ENCODE results near the gene SMYD2.

The SMYD2 gene, protein sequence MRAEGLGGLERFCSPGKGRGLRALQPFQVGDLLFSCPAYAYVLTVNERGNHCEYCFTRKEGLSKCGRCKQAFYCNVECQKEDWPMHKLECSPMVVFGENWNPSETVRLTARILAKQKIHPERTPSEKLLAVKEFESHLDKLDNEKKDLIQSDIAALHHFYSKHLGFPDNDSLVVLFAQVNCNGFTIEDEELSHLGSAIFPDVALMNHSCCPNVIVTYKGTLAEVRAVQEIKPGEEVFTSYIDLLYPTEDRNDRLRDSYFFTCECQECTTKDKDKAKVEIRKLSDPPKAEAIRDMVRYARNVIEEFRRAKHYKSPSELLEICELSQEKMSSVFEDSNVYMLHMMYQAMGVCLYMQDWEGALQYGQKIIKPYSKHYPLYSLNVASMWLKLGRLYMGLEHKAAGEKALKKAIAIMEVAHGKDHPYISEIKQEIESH

DNA sequence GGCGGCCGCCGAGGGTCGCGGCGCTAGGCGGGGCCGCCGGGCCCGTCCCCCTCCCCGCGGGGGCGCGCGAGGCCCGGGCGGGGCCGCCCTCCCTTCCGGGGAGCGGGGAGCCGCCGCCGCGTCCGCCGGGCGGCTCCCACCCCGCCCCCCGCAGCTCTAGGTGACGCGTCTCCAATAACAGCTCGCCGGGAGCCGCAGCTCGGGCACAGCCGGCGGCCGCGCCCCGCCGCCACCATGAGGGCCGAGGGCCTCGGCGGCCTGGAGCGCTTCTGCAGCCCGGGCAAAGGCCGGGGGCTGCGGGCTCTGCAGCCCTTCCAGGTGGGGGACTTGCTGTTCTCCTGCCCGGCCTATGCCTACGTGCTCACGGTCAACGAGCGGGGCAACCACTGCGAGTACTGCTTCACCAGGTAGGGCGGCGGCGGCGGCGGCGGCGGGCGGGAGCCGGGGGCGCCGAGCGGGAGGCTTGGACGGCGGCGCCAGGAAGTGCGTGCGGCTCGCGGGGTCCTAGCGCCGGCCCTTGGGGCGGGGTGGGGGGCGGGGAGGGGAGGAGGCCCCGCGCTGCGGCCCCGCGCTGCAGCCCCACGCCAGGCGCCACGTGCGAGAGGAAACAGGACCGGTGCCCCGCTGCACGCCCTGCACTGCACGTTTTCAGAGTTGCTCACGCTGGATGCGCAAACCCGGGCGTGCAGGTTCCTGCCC lies at the start of gene SMYD2:
Gene SMYD2, plus strand, starts transcription at position 139 of the 699 bp plus-strand sequence. Its CDS starts 96 bp downstream, at position 235.
- Histone ChIP-seq H3K27me3 (ENCODE audit: low read depth, low read length) (no peaks in the 10 kb centered on the region), H3K4me1 (ENCODE audit: control insufficient read depth in 1 of 2, insufficient read depth in 2 of 2, low read length in 2 of 2) (peaks cover 4 to 6% of the 10 kb centered on the region in 2 donors), H3K4me3 (ENCODE audit: low read depth in 1 of 2, low read length in 2 of 2) (peak within 1 kb of the TSS; percentile 84), H3K9me3 (ENCODE audit: control insufficient read depth in 1 of 2, low read length in 2 of 2) (no peaks in the 10 kb centered on the region), H3K27ac (ENCODE audit: low read length) (peak within 1 kb of the TSS; percentile 76), H3K36me3 (ENCODE audit: control insufficient read depth in 1 of 2, insufficient read depth in 2 of 2, low read length in 2 of 2) (no peaks in the 10 kb centered on the region)

DNA sequence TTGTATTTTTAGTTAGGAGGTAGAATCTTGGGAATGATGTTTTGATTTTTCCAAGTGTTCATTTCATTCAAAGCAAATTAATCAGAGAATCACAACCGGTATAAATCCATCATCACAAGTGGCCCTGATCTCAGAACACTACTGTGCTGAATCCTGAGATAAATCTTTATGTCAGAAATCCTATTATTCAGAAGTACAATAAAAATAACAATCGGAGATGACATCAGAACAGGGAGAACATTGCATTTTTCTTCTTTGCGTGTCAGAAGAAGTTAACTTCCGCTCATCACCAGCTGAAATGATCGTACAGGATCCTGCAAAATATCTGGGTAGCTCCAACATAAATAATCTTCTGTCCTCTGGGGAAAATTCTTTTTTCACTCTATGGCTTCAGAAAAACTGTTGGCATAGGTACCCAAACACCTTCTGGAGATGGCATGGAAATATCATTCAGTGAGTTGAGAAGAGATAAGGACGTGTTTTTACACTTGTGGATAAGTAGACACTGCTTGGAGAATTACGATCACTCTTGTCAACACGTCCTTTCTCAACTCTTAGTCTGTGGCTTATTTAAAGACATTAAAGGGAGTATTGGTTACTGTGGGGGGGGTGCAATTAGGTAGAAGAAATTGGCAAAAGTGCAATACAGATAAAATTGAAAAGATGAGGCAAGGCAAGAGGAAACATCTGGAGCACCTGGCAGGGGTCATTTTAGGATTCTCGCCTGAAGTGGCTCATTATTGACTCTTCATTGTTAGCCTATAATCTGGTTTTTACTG lies 46.9 kb upstream of the SMYD2 start:
- H3K27ac ChIP-seq (ENCODE audit: low read length), result no peak overlapping the region
- H3K4me1 ChIP-seq (ENCODE audit: control insufficient read depth in 1 of 2, insufficient read depth in 2 of 2, low read length in 2 of 2), result no peaks in the 10 kb centered on the region
- no peak overlapping the region for H3K4me3 ChIP-seq (ENCODE audit: low read depth in 1 of 2, low read length in 2 of 2)

GRCh38 chr1:214234635-214235025 lies 46.3 kb upstream of the SMYD2 start:
- Histone ChIP-seq H3K36me3 (ENCODE audit: control insufficient read depth in 1 of 2, insufficient read depth in 2 of 2, low read length in 2 of 2) (no peaks in the 10 kb centered on the region), H3K27me3 (ENCODE audit: low read depth, low read length) (no peaks in the 10 kb centered on the region), H3K4me1 (ENCODE audit: control insufficient read depth in 1 of 2, insufficient read depth in 2 of 2, low read length in 2 of 2) (no peaks in the 10 kb centered on the region), H3K4me3 (ENCODE audit: low read depth in 1 of 2, low read length in 2 of 2) (no peak overlapping the region), H3K27ac (ENCODE audit: low read length) (no peak overlapping the region), H3K9me3 (ENCODE audit: control insufficient read depth in 1 of 2, low read length in 2 of 2) (no peaks in the 10 kb centered on the region)

More for the DNA sequence above, 46.9 kb upstream of the SMYD2 start:
- H3K27me3 ChIP-seq (ENCODE audit: low read depth, low read length), result no peaks in the 10 kb centered on the region
- no peaks in the 10 kb centered on the region for H3K36me3 ChIP-seq (ENCODE audit: control insufficient read depth in 1 of 2, insufficient read depth in 2 of 2, low read length in 2 of 2)
- H3K9me3 ChIP-seq (ENCODE audit: control insufficient read depth in 1 of 2, low read length in 2 of 2), result no peaks in the 10 kb centered on the region

DNA sequence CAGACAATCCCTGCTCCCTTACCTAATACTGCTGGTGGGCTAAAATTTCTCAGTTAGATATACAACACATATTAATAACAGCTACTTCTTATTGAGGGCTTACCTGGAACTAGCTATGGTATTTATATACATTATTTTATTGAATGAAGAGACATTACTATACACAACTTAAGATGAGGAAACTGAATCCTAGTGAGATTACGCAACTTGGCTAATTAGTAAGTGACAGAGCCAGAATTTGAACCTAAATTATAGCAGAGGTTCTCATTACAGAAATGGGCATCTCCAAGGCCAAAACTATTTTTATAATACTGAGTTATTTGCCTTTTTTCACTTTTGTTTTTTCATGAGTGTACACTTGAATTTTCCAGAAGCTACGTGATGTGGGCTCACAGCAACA lies 44.5 kb upstream of the SMYD2 start:
- no peaks in the 10 kb centered on the region for H3K27me3 ChIP-seq (ENCODE audit: low read depth, low read length)
- no peaks in the 10 kb centered on the region for H3K36me3 ChIP-seq (ENCODE audit: control insufficient read depth in 1 of 2, insufficient read depth in 2 of 2, low read length in 2 of 2)
- no peaks in the 10 kb centered on the region for H3K4me1 ChIP-seq (ENCODE audit: control insufficient read depth in 1 of 2, insufficient read depth in 2 of 2, low read length in 2 of 2)
- no peak overlapping the region for H3K27ac ChIP-seq (ENCODE audit: low read length)
- no peaks in the 10 kb centered on the region for H3K9me3 ChIP-seq (ENCODE audit: control insufficient read depth in 1 of 2, low read length in 2 of 2)
- no peak overlapping the region for H3K4me3 ChIP-seq (ENCODE audit: low read depth in 1 of 2, low read length in 2 of 2)

- H3K4me1 ChIP-seq (ENCODE audit: control insufficient read depth in 1 of 2, insufficient read depth in 2 of 2, low read length in 2 of 2), result no peaks in the 10 kb centered on the region
- H3K27me3 ChIP-seq (ENCODE audit: low read depth, low read length), result no peaks in the 10 kb centered on the region
- H3K4me3 ChIP-seq (ENCODE audit: low read depth in 1 of 2, low read length in 2 of 2), result no peak overlapping the region
- H3K9me3 ChIP-seq (ENCODE audit: control insufficient read depth in 1 of 2, low read length in 2 of 2), result no peaks in the 10 kb centered on the region
- no peaks in the 10 kb centered on the region for H3K36me3 ChIP-seq (ENCODE audit: control insufficient read depth in 1 of 2, insufficient read depth in 2 of 2, low read length in 2 of 2)
- H3K27ac ChIP-seq (ENCODE audit: low read length), result no peak overlapping the region
Observed at GRCh38 chr1:214241060-214241459, 39.9 kb upstream of the SMYD2 start.

GRCh38 chr1:214244252-214244651 lies 36.7 kb upstream of the SMYD2 start:
- H3K4me1 ChIP-seq (ENCODE audit: control insufficient read depth in 1 of 2, insufficient read depth in 2 of 2, low read length in 2 of 2), result no peaks in the 10 kb centered on the region
- no peaks in the 10 kb centered on the region for H3K9me3 ChIP-seq (ENCODE audit: control insufficient read depth in 1 of 2, low read length in 2 of 2)
- no peaks in the 10 kb centered on the region for H3K27me3 ChIP-seq (ENCODE audit: low read depth, low read length)
- H3K27ac ChIP-seq (ENCODE audit: low read length), result no peak overlapping the region
- H3K36me3 ChIP-seq (ENCODE audit: control insufficient read depth in 1 of 2, insufficient read depth in 2 of 2, low read length in 2 of 2), result no peaks in the 10 kb centered on the region
- no peak overlapping the region for H3K4me3 ChIP-seq (ENCODE audit: low read depth in 1 of 2, low read length in 2 of 2)

DNA sequence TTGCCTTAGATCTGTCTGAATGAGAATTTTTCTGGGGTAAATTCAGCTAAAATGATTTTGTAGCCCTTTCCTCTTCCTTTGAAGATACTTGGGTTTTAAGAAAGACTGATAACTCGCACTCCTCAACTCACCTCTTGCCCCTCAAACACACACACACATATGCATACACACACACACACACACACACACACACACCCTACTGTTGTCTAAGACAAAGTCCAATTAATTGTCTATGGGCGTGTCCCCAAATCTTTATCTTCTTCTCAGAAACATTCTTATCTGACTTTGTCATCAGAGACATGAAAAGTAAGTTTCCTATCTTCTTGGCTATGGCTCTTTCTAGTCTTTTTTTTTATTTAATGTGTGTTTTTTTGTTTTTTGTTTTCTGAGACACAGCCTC lies 36.1 kb upstream of the SMYD2 start:
- H3K4me1 ChIP-seq (ENCODE audit: control insufficient read depth in 1 of 2, insufficient read depth in 2 of 2, low read length in 2 of 2), result no peaks in the 10 kb centered on the region
- no peak overlapping the region for H3K27ac ChIP-seq (ENCODE audit: low read length)
- H3K4me3 ChIP-seq (ENCODE audit: low read depth in 1 of 2, low read length in 2 of 2), result no peak overlapping the region
- H3K36me3 ChIP-seq (ENCODE audit: control insufficient read depth in 1 of 2, insufficient read depth in 2 of 2, low read length in 2 of 2), result no peaks in the 10 kb centered on the region
- H3K27me3 ChIP-seq (ENCODE audit: low read depth, low read length), result no peaks in the 10 kb centered on the region
- no peaks in the 10 kb centered on the region for H3K9me3 ChIP-seq (ENCODE audit: control insufficient read depth in 1 of 2, low read length in 2 of 2)

DNA sequence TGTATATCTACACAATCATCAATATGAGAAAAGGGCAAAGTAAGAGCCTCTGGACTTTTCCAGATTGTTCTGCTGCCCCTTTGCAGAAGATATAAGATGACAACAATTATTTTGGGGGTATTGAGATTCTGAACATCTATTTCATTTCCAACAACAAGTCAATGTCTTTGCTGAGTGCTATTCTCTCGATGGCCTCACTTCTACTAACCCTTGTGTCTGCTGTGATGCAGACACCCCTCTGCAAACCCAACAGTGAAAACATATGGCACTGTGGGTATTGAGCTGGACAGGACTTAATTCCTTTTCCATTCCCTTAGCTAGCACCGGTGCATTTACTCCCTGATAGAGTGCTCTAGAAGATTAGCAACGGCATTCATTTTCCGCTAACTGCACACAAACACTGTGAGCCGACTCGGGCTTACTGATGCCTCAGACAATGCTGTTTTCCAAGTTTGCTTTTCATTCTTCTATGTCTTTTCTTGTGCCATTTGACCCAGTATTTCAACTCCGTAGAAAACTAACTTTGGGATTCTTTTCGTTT lies 33.4 kb upstream of the SMYD2 start:
- no peak overlapping the region for H3K27ac ChIP-seq (ENCODE audit: low read length)
- H3K4me1 ChIP-seq (ENCODE audit: control insufficient read depth in 1 of 2, insufficient read depth in 2 of 2, low read length in 2 of 2), result no peaks in the 10 kb centered on the region
- H3K4me3 ChIP-seq (ENCODE audit: low read depth in 1 of 2, low read length in 2 of 2), result no peak overlapping the region
- no peaks in the 10 kb centered on the region for H3K36me3 ChIP-seq (ENCODE audit: control insufficient read depth in 1 of 2, insufficient read depth in 2 of 2, low read length in 2 of 2)
- H3K27me3 ChIP-seq (ENCODE audit: low read depth, low read length), result no peaks in the 10 kb centered on the region
- no peaks in the 10 kb centered on the region for H3K9me3 ChIP-seq (ENCODE audit: control insufficient read depth in 1 of 2, low read length in 2 of 2)

- Histone ChIP-seq H3K4me3 (ENCODE audit: low read depth in 1 of 2, low read length in 2 of 2) (no peak overlapping the region), H3K4me1 (ENCODE audit: control insufficient read depth in 1 of 2, insufficient read depth in 2 of 2, low read length in 2 of 2) (no peaks in the 10 kb centered on the region), H3K9me3 (ENCODE audit: control insufficient read depth in 1 of 2, low read length in 2 of 2) (no peaks in the 10 kb centered on the region), H3K27me3 (ENCODE audit: low read depth, low read length) (no peaks in the 10 kb centered on the region), H3K36me3 (ENCODE audit: control insufficient read depth in 1 of 2, insufficient read depth in 2 of 2, low read length in 2 of 2) (no peaks in the 10 kb centered on the region), H3K27ac (ENCODE audit: low read length) (no peak overlapping the region)
Observed at GRCh38 chr1:214248311-214249085, 32.5 kb upstream of the SMYD2 start.

DNA sequence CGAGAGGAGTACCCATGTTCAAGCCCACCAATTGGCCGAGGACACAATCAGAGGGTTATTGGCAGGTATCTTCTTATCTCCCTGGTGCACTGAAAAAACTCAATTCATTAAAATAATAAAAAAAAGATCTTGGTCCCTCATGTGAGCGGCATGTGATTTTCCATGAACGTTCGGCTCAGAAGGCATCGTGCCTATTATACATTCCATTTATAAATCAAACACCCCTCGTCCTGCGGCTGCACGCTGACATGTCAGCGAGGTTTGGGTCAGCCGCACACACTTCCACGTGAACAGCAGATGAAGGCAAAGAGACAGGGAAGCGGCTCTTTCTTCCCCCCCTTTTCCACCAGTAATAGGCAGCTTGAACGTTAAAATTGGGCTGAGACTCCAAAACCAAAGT lies 31.3 kb upstream of the SMYD2 start:
- Histone ChIP-seq H3K27me3 (ENCODE audit: low read depth, low read length) (no peaks in the 10 kb centered on the region), H3K36me3 (ENCODE audit: control insufficient read depth in 1 of 2, insufficient read depth in 2 of 2, low read length in 2 of 2) (no peaks in the 10 kb centered on the region), H3K9me3 (ENCODE audit: control insufficient read depth in 1 of 2, low read length in 2 of 2) (no peaks in the 10 kb centered on the region), H3K4me1 (ENCODE audit: control insufficient read depth in 1 of 2, insufficient read depth in 2 of 2, low read length in 2 of 2) (no peaks in the 10 kb centered on the region), H3K4me3 (ENCODE audit: low read depth in 1 of 2, low read length in 2 of 2) (no peak overlapping the region), H3K27ac (ENCODE audit: low read length) (no peak overlapping the region)
